ENCODE data around the gene TUBGCP3. TPM values are rescaled to one million over a fixed set of nuclear protein-coding genes. Genes with fewer than 3 reads are reported as not detected.

The TUBGCP3 gene
- total RNA-seq, 2 experiments from 2014 or later, result 19.4 to 36.2 TPM

GRCh38 chr13:112583592-112584277, 4.2 kb downstream of the TUBGCP3 start:
- TSS peak; percentile 28 for BruUV-seq (replicated peaks)
- CTCF ChIA-PET (ENCODE audit: unreplicated experiment), result no interaction called here
- intact Hi-C loops (cut with micrococcal nuclease; ENCODE audit: unreplicated experiment), result no loop called here

GRCh38 chr13:112582263-112582662, 5.7 kb downstream of the TUBGCP3 start:
- BruUV-seq (replicated peaks), result no TSS peak
- CTCF ChIA-PET (ENCODE audit: unreplicated experiment), result no interaction called here

More at GRCh38 chr13:112583592-112584277, 4.2 kb downstream of the TUBGCP3 start:
- Histone ChIP-seq H3K4me3 (ENCODE audit: low read depth, low read length, poor library complexity, severe bottlenecking) (no peak overlapping the region), H2AFZ (ENCODE audit: low read length) (no peak overlapping the region), H3K4me2 (ENCODE audit: low read length) (peak overlapping the region; percentile 53; the same call in 1 of the 2 replicates), H3K9me3 (ENCODE audit: low read length) (no peaks in the 10 kb centered on the region), H3K4me1 (ENCODE audit: insufficient read depth, low read length, poor library complexity, severe bottlenecking) (peaks cover 24% of the 10 kb centered on the region), H3K27ac (ENCODE audit: low read depth, low read length, poor library complexity, severe bottlenecking) (no peak overlapping the region), H3K36me3 (ENCODE audit: insufficient read depth, low read length) (peaks cover 13% of the 10 kb centered on the region), H3K79me2 (ENCODE audit: insufficient read depth, low read depth, low read length) (peaks cover 91% of the 10 kb centered on the region), H4K20me1 (ENCODE audit: insufficient read depth, low read length) (no peaks in the 10 kb centered on the region; the same call in 1 of the 2 replicates), H3K9me2 (ENCODE audit: insufficient read depth, low read length) (no peaks in the 10 kb centered on the region)
- POLR2A ChIA-PET, result no interaction called here
- DNase-seq (ENCODE audit: low spot score), result peak; percentile 17
- no peak for TF ChIP-seq EZH2phosphoT487 (IDR thresholded peaks at IDR 0.05; ENCODE audit: borderline replicate concordance, low read depth, low read length)
- TF ChIP-seq CTCF (conservative IDR thresholded peaks at IDR 0.05; ENCODE audit: low read length), result no peak

More at GRCh38 chr13:112582263-112582662, 5.7 kb downstream of the TUBGCP3 start:
- H3K4me2 ChIP-seq (ENCODE audit: low read length), result no peak overlapping the region
- no peaks in the 10 kb centered on the region for H3K9me3 ChIP-seq (ENCODE audit: low read length)
- no peak overlapping the region for H3K4me3 ChIP-seq (ENCODE audit: low read depth, low read length, poor library complexity, severe bottlenecking)
- intact Hi-C loops (cut with micrococcal nuclease; ENCODE audit: unreplicated experiment), result no loop called here
- H3K27ac ChIP-seq (ENCODE audit: low read depth, low read length, poor library complexity, severe bottlenecking), result no peak overlapping the region
- H4K20me1 ChIP-seq (ENCODE audit: insufficient read depth, low read length), result no peaks in the 10 kb centered on the region; the same call in 1 of the 2 replicates
- H2AFZ ChIP-seq (ENCODE audit: low read length), result no peak overlapping the region
- POLR2A ChIA-PET, result no interaction called here
- H3K9me2 ChIP-seq (ENCODE audit: insufficient read depth, low read length), result no peaks in the 10 kb centered on the region
- TF ChIP-seq EZH2phosphoT487 (IDR thresholded peaks at IDR 0.05; ENCODE audit: borderline replicate concordance, low read depth, low read length) (no peak), CTCF (conservative IDR thresholded peaks at IDR 0.05; ENCODE audit: low read length) (no peak)
- DNase-seq (ENCODE audit: low spot score), result no peak
- peaks cover 13% of the 10 kb centered on the region for H3K36me3 ChIP-seq (ENCODE audit: insufficient read depth, low read length)
- peaks cover 18% of the 10 kb centered on the region for H3K4me1 ChIP-seq (ENCODE audit: insufficient read depth, low read length, poor library complexity, severe bottlenecking)
- H3K79me2 ChIP-seq (ENCODE audit: insufficient read depth, low read depth, low read length), result peaks cover 92% of the 10 kb centered on the region

Data from OCI-LY7 (cell line).